ENCODE measurements around the gene ITGAE. TPM values are rescaled to one million over a fixed set of nuclear protein-coding genes. Genes with fewer than 3 reads are reported as not detected.

ITGAE gene
- polyA plus RNA-seq, 3 donors: 66.6 to 102 (median 78.8) TPM

GRCh38 chr17:3843935-3844516, 43.0 kb upstream of the ITGAE start:
- H3K27ac Mint-ChIP-seq: peak overlapping the region in 4 of 7 donors; percentile 30 to 83 (median 55)
- Histone ChIP-seq H3K9ac (ENCODE audit: insufficient read depth, low read length, poor library complexity, severe bottlenecking) (no peak overlapping the region), H3K27ac (ENCODE audit: low read depth in 1 of 2, low read length in 2 of 2) (peak overlapping the region in 1 of 2 donors; percentile 1), H3K4me2 (replicated peaks; ENCODE audit: extremely low read depth, low read length, poor library complexity, severe bottlenecking) (no peak overlapping the region), H4K20me1 (ENCODE audit: insufficient read depth, low read length) (peaks cover 36% of the 10 kb centered on the region), H3K79me2 (ENCODE audit: insufficient read depth, low read length) (peaks cover 58% of the 10 kb centered on the region), H3K4me3 (replicated peaks in 1 of 3; ENCODE audit: low read depth in 2 of 3, low read length in 3 of 3) (no peak overlapping the region), H2AFZ (ENCODE audit: insufficient read depth, low read depth, low read length, poor library complexity, severe bottlenecking) (no peak overlapping the region), H3K27me3 (ENCODE audit: control insufficient read depth in 2 of 2, insufficient read depth in 2 of 2, low read length in 2 of 2) (no peaks in the 10 kb centered on the region), H3K36me3 (replicated peaks in 1 of 2; ENCODE audit: control insufficient read depth in 1 of 2, insufficient read depth in 2 of 2, low read length in 2 of 2) (peaks cover 18 to 44% of the 10 kb centered on the region in 2 donors), H3K4me1 (ENCODE audit: control insufficient read depth in 1 of 2, insufficient read depth in 2 of 2, low read length in 2 of 2) (peaks cover 16 to 30% of the 10 kb centered on the region in 2 donors), H3K9me3 (replicated peaks in 1 of 2; ENCODE audit: control insufficient read depth in 1 of 2, insufficient read depth in 1 of 2, low read length in 2 of 2) (no peaks in the 10 kb centered on the region)
- DNase-seq: peak in 2 of 3 donors; percentile 16 to 31
- H3K27me3 Mint-ChIP-seq (ENCODE audit: low read depth in 3 of 3): peaks cover 1 to 2% (median 2%) of the 10 kb centered on the region in 3 donors
- WGBS (ENCODE audit: insufficient coverage): 42% methylated on average over 2 of the region's 3 CpGs
- intact Hi-C loops (cut with micrococcal nuclease): loop anchor here in 1 of 2 donors (10.0 kb wide), 1 partner anchor 231 kb away; no protein-coding TSS in a partner anchor
- H3K36me3 Mint-ChIP-seq: peaks cover 27 to 53% of the 10 kb centered on the region in 2 donors
- no peaks in the 10 kb centered on the region for H3K9me3 Mint-ChIP-seq
- peaks cover 41% of the 10 kb centered on the region for H3K4me1 Mint-ChIP-seq
- peak overlapping the region in 1 of 2 donors; percentile 4 for H3K4me3 Mint-ChIP-seq
- TF ChIP-seq CTCF (IDR thresholded peaks at IDR 0.05): peak; percentile 63

- H3K36me3 ChIP-seq (replicated peaks in 1 of 2; ENCODE audit: control insufficient read depth in 1 of 2, insufficient read depth in 2 of 2, low read length in 2 of 2): peaks cover 23 to 78% of the 10 kb centered on the region in 2 donors
- intact Hi-C loops (cut with micrococcal nuclease): no loop called here
- peaks cover 42% of the 10 kb centered on the region for H3K4me1 Mint-ChIP-seq
- peaks cover 18 to 31% of the 10 kb centered on the region in 2 donors for H3K4me1 ChIP-seq (ENCODE audit: control insufficient read depth in 1 of 2, insufficient read depth in 2 of 2, low read length in 2 of 2)
- peaks cover 65% of the 10 kb centered on the region for H3K79me2 ChIP-seq (ENCODE audit: insufficient read depth, low read length)
- H3K27ac Mint-ChIP-seq: peak overlapping the region in 4 of 7 donors; percentile 2 to 44 (median 16)
- no peak overlapping the region for H3K4me3 Mint-ChIP-seq
- H3K4me3 ChIP-seq (replicated peaks in 1 of 3; ENCODE audit: low read depth in 2 of 3, low read length in 3 of 3): no peak overlapping the region
- no peak overlapping the region for H2AFZ ChIP-seq (ENCODE audit: insufficient read depth, low read depth, low read length, poor library complexity, severe bottlenecking)
- no peak for TF ChIP-seq CTCF (IDR thresholded peaks at IDR 0.05)
- peaks cover 0 to 2% (median 0%) of the 10 kb centered on the region in 3 donors for H3K27me3 Mint-ChIP-seq (ENCODE audit: low read depth in 3 of 3)
- WGBS (ENCODE audit: insufficient coverage): 100% methylated on average over 6 of the region's 12 CpGs
- H3K9me3 Mint-ChIP-seq: peaks cover 0 to 3% (median 0%) of the 10 kb centered on the region in 7 donors
- H3K9ac ChIP-seq (ENCODE audit: insufficient read depth, low read length, poor library complexity, severe bottlenecking): no peak overlapping the region
- DNase-seq: no peak
- H3K27me3 ChIP-seq (ENCODE audit: control insufficient read depth in 2 of 2, insufficient read depth in 2 of 2, low read length in 2 of 2): no peaks in the 10 kb centered on the region
- peaks cover 61 to 84% of the 10 kb centered on the region in 2 donors for H3K36me3 Mint-ChIP-seq
- no peak overlapping the region for H3K4me2 ChIP-seq (replicated peaks; ENCODE audit: extremely low read depth, low read length, poor library complexity, severe bottlenecking)
- peaks cover 57% of the 10 kb centered on the region for H4K20me1 ChIP-seq (ENCODE audit: insufficient read depth, low read length)
- no peak overlapping the region for H3K27ac ChIP-seq (ENCODE audit: low read depth in 1 of 2, low read length in 2 of 2)
- H3K9me3 ChIP-seq (replicated peaks in 1 of 2; ENCODE audit: control insufficient read depth in 1 of 2, insufficient read depth in 1 of 2, low read length in 2 of 2): no peaks in the 10 kb centered on the region
Measured at GRCh38 chr17:3838206-3838605, 37.2 kb upstream of the ITGAE start.
